Suprapubic skin (tissue), 4 donors: ENCODE measurements around the gene SLC25A25.

Source experiments
- EP300 ChIP-seq: sonication (generic); formaldehyde crosslinking; IDR thresholded peaks from one replicate; pipeline ENCODE4 v1.6.1; 2017; ENCODE audit warnings: antibody characterized with exemption
- POLR2A ChIP-seq, 2 donors: fragments of 450-650 bp; IDR thresholded peaks; one replicate each; pipeline ENCODE4 v1.6.1; 2017; ENCODE audit warnings: antibody characterized with exemption in 2 of 2, mild to moderate bottlenecking in 2 of 2, moderate library complexity in 2 of 2
- POLR2AphosphoS5 ChIP-seq, 3 donors: sonication (generic); formaldehyde crosslinking; IDR thresholded peaks; one replicate each; pipeline ENCODE4 v1.6.1; 2017; ENCODE audit warnings: antibody characterized with exemption in 3 of 3
- TF ChIP-seq, protein P1 (sequence below), 2 donors: fragments of 200-600 bp in 1 of 2; fragments of 450-650 bp in 1 of 2; sonication (generic) in 1 of 2; IDR thresholded peaks; one replicate each; pipeline ENCODE4 v1.5.1; 2016 to 2019; ENCODE audit warnings: antibody characterized with exemption in 2 of 2, mild to moderate bottlenecking in 1 of 2, moderate library complexity in 1 of 2

DNA sequence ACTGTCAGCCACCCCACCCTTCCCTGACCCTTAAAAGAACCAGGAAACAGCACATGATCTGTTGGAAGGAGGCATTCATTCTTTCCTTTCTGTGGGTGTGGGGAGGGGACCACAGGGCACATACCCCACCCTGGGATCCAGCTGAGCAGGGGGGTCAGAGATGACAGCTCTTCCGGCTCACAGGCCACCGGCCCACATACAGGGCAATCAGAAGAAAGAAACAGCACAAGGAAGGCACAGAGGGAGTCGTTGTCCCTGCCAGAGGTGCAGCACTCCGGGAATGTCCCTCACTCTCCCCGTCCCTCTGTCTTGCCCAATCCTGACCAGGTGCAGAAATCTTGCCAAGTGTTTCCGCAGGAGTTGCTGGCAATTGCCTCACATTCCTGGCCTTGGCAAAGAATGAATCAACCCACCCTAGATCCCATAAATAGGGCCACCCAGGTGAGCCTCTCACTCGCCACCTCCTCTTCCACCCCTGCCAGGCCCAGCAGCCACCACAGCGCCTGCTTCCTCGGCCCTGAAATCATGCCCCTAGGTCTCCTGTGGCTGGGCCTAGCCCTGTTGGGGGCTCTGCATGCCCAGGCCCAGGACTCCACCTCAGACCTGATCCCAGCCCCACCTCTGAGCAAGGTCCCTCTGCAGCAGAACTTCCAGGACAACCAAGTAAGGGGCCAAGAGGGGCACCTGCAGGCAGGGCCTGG is 81.1 kb downstream of the SLC25A25 start, which contains the start of gene LCN2:
- TF ChIP-seq, protein P1, sequence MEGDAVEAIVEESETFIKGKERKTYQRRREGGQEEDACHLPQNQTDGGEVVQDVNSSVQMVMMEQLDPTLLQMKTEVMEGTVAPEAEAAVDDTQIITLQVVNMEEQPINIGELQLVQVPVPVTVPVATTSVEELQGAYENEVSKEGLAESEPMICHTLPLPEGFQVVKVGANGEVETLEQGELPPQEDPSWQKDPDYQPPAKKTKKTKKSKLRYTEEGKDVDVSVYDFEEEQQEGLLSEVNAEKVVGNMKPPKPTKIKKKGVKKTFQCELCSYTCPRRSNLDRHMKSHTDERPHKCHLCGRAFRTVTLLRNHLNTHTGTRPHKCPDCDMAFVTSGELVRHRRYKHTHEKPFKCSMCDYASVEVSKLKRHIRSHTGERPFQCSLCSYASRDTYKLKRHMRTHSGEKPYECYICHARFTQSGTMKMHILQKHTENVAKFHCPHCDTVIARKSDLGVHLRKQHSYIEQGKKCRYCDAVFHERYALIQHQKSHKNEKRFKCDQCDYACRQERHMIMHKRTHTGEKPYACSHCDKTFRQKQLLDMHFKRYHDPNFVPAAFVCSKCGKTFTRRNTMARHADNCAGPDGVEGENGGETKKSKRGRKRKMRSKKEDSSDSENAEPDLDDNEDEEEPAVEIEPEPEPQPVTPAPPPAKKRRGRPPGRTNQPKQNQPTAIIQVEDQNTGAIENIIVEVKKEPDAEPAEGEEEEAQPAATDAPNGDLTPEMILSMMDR (IDR thresholded peaks at IDR 0.05) = no peak
- TF ChIP-seq POLR2A (IDR thresholded peaks at IDR 0.05) = no peak
- no peak for TF ChIP-seq EP300
- TF ChIP-seq POLR2AphosphoS5 (IDR thresholded peaks at IDR 0.05) = peak in 2 of 3 donors; percentile 47 to 62
